ENCODE measurements around the gene DCST1.

DCST1 gene

DNA sequence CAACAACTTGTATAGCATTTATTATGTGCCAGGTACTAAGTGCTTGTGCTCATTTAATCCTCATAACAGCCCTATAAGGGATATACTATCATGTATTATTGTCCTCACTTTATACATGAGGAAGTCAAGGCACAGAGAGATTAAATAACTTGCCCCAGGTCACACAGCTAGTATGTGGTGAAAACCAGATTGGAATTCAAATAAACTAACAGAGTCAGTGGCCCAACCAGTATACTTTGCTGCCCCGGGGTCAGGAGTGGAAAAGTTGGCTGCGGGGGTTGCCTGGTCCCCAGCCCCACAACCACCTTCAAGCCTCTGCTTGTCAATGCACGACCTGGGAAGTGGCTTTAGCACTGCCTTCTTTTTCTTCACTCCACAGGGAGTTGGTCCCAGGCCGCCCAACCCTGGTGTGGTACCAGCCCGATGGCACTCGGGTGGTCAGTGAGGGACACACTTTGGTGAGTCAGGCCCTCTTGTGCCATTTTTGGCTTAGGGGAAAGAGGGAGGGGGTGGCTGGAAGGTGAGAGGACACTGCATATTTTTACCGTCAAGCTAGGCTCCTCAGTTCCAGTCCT is 20.0 kb downstream of the DCST1 start:
- DNase-seq (ENCODE audit: low spot score), result no peak

GRCh38 chr1:155057104-155057503 is 23.5 kb downstream of the DCST1 start:
- DNase-seq (ENCODE audit: low spot score), result no peak

GRCh38 chr1:155057788-155058211 is 24.2 kb downstream of the DCST1 start:
- no peak for DNase-seq (ENCODE audit: low spot score)

- no peak for DNase-seq (ENCODE audit: low spot score)
Measured at GRCh38 chr1:155060736-155061135, 27.1 kb downstream of the DCST1 start.

DNA sequence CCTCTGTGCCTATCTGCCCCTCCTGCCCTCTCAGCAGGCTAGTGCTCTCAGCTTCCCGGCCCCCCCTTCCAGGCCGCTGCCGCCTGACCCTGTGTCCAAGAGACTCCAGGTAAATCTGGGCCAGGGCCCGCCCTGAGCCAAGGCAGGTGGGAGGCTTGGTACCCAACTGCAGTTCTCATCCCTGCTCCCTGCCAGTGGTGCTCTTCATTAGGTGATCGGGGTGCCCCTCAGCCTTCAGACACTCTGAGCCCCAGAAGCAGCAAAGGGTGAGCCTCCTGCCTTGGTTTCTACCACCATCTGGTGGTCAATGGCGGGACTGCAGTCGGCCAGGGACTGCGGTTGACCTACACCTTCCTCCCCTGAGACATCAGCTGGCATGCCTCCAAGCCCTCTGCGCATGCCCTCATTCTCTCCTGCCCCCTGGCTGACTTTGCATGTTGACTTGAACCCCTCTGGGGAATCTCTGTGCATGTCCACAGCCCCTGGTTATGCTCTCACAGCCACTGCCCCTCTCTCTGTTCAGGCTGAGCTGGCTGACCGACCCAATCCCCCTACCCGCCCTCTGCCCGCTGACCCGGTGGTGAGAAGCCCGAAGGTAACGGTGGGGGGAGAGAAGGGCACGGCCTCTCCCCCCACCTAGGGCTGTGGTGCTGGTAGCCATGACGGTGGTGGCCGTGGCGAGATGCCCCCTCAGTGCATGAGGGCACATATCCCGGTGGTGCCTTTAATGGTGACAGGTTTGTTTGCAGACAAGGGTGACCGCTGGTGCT is 27.9 kb downstream of the DCST1 start:
- peak; percentile 93 for DNase-seq (ENCODE audit: low spot score)

DNA sequence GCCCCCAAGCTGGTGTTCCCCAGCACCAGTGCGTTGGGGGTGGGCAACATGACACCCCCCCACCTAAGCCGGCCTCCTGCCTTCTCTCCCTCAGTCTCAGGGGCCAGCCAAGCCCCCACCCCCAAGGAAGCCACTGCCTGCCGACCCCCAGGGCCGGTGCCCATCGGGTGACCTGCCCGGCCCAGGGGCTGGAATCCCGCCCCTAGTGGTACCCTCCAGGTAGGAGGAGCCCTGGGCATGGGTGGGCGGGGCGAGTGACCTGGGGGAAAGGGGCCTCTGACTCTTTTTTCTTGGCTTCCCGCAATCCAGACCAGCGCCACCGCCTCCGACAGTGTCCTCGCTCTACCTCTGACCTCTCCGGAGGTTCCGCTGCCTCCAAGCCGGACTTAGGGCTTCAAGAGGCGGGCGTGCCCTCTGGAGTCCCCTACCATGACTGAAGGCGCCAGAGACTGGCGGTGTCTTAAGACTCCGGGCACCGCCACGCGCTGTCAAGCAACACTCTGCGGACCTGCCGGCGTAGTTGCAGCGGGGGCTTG is 28.6 kb downstream of the DCST1 start:
- no peak for DNase-seq (ENCODE audit: low spot score)

DNA sequence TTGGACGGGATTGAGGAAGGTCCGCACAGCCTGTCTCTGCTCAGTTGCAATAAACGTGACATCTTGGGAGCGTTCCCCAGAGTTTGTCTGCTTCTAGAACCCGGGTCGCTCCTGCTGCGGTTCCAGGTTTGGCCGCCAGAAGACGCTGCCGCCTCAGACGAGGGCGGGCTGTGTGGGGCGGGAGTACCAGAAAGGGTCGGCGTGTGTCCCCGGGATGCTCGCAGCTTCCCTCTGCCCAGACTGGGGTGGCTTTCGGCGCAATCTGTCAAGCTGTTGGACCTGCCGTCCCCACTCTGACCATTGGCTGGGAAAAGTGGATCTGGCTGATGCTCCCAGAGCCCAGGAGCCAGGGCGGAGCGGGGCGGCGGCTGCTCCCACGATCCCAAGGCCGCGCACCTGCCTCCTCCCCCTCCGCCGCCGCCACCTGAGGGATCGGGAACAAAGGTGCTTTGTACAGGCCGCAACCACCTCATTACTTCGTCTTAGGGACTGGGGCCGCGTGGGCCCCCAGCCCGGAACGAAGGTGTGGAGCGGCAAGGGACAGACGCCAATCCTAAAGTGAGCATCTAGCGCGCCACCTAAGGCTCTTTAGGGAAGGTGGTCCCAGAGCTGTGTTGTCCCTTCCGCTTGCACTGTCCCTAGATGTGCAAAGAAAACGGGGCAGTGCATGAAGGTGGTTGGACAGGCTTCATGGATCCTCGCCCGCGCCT is 29.2 kb downstream of the DCST1 start:
- peak; percentile 67 for DNase-seq (ENCODE audit: low spot score)

DNA sequence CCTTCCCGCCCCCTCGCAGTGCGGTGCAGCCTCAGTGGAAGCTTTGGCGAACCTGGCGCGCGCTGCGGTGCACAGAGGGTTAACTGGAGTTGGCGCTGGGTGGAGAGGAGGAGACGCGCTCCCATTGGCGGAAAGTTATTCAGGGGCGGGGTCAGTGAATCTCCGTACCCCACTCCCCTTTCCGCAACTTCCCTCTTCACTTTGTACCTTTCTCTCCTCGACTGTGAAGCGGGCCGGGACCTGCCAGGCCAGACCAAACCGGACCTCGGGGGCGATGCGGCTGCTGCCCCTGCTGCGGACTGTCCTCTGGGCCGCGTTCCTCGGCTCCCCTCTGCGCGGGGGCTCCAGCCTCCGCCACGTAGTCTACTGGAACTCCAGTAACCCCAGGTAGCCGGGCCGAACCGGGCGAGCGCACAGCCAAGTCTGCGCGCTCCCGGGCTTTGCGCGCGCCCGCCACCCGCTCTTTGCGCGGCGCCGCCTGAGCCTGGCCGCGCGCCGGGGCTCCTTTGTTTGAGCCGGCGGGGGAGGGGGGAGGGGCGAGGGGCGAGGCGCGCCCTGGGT is 30.0 kb downstream of the DCST1 start, which contains the start of gene EFNA4:
TSS of gene EFNA4 (plus strand) at position 191 of the 561 bp plus-strand sequence. CDS start at position 275, 84 bp downstream.
- DNase-seq (ENCODE audit: low spot score), result peak; percentile 87

DNA sequence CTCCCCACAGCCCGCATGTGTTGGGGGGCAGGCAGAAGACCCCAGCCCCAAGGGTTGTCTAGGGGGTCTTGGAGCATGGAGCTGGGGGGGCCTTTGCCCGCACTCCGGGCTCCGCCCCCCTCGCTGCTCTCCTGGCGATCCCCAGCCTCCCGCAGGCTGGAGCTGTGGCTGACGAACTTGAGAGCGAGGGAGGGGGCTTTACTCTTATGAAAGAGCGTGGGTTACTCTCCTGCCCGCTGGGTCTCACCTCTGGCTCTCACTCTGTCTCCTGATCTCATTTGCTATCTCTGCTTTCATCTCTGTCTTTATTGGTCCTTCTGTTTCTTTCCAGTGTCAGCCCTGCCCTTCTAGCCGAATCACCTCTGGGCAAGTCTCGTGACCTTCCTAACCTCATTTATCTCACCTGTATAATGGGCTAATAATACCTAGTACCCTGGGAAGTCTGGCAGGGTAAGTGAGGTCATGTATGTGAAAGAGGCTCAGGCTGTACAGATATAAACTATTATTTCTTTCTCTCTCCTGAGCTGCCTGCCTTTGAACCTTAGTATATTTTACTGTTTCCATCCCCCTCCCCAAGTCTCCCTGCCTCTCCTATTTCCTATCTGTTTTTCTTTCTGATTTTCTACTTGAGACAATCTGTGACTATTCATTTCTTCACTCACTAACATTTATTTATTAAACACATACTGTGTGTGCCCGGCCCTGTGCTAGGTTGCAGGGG is 30.6 kb downstream of the DCST1 start:
- no peak for DNase-seq (ENCODE audit: low spot score)

- DNase-seq (ENCODE audit: low spot score), result no peak
Measured at GRCh38 chr1:155064832-155065429, 31.3 kb downstream of the DCST1 start.

- no peak for DNase-seq (ENCODE audit: low spot score)
Measured at GRCh38 chr1:155066777-155067176, 33.2 kb downstream of the DCST1 start.

DNA sequence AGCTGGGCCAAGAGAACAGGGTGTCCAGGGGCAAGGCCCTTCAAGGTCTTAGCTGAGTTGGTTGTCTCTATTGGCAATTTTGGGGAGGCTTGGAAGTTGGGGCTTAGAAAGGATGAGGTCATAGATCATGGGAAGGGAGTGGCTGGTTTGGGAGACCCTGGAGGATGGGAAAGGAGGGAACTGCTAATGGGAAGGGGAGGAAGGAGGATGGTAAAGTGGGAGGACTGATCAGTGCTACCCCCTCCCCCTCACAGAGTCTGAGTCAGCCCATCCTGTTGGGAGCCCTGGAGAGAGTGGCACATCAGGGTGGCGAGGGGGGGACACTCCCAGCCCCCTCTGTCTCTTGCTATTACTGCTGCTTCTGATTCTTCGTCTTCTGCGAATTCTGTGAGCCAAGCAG is 35.0 kb downstream of the DCST1 start:
- DNase-seq (ENCODE audit: low spot score), result no peak

DNA sequence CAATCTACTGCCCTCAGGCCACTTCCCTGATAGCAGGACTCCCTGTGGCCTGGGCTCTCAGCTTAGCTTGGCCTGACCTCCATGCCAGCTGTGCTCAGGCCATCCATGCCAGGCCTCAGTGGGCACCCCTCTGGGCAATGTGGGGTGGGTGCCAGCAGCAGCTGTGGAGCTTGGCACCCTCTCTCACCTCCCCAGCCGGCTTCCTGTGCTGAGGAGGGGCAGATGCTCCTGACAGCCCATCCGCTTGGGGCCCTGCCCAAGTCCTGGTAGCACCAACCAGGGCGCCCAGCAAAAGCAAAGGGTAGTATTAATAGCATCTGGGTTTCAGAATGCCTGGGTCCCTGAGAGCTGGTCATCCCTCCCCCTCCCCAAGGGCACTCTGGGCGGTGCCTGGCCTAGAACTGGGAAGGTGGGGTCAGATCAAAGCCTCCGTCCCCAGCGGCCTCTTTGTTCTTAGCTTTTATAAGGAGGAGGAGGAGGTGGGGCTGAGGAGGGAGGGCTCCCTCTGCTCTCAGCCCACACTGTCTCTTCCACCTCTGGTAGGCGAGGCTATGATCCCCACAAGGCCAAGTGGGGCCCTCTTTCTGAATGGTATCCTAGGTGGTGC is 36.0 kb downstream of the DCST1 start:
- no peak for DNase-seq (ENCODE audit: low spot score)

- no peak for DNase-seq (ENCODE audit: low spot score)
Measured at GRCh38 chr1:155070158-155070621, 36.6 kb downstream of the DCST1 start.

- DNase-seq (ENCODE audit: low spot score), result peak; percentile 75
Measured at GRCh38 chr1:155070721-155071569, 37.3 kb downstream of the DCST1 start.

DNA sequence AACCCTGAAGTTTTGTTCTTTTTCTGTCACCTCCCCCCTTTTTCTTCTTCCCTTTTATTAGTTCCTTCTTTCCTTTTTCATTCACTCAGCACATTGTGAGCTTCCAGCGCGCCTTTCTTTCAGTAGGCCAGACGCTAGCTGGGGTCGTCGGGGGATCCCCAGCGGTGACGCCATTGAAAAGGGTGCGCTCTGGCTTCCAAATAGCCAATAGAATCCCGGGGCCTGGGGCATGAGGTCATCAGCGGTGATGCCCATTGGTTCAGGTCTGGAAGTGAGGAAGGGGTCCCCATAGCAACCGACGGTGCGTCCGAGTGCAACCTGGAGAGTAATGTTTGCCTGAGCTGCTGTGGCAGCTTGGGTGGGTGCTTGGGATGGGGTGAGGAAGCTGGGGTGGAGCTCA is 38.1 kb downstream of the DCST1 start:
- no peak for DNase-seq (ENCODE audit: low spot score)

DNA sequence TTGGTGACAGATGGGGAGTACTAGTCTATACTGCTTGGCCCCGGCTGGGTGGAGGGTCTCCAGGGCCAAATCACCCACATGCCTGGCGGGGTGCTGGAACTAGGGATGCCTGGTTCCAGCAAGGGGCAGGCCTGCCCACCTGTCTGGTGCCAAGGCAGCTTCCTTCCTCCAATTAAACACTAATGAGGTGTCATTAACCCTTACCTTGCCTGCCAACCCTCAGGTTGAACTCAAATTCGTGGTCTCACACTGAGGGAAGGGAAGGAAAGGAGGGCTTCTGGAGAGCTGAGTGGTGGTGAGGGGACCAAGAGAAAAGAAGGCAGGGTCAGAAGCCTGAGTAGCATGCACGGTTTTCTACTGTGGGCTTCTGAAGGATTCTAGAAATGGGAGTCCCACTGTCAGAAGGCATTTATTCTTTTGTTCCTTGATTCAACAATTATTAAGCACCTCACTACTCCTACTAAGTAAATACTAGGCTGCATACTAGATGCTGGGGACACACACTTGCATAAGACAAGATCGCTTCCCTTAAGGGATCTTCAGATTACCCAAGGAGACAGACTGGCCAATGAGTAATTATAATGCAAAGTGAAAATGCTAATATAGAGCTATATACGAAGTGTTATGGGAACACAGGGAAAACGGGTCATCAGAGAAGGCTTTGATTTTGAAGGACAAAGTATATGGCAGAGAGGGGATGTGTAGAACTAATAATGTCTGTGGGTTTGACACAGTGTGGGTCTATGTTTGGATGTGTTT is 39.1 kb downstream of the DCST1 start:
- no peak for DNase-seq (ENCODE audit: low spot score)

DNA sequence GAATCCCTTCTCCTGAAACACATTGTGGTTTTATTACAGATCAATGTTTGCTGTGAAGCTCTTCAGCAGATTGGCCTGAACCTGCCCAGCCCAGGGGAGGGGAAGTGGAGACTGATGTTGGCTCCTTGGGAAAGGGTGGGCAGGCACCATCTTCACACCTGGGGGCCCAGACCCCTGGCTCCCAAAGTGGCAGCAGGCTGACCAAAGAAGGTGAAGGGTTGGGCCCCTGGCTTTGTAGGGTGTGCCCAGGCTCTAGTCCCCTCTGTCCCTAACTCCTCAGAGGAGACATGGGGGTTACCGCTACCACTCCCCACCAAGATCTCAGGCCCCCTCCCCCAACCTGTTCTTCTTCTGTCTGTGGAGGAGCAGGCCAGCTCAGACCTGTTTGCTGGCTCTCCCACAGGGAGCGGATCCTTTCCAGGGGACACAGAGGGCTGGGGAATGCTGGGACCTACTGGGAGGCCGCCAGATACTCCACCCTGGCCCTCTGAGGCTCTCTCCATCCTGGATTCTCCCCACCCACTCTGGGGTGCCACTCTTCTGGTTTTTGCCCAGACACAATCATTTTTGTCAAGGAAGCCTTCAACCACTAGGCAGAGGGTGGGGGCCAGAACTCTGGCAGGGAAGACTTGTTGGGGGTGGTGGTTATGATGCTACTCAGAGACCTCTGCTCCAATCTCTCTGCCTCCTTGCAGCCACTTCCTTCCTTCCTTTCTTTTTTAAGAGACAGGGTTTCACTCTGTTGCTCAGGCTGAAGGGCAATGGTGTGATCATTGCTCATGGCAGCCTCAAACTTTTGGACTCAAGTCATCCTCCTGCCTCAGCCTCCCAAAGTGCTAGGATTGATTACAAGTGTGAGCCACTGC is 40.0 kb downstream of the DCST1 start:
- DNase-seq (ENCODE audit: low spot score), result no peak
